Esophagus muscularis mucosa (tissue), 4 donors: Measurements from ENCODE around the gene RANBP3. TPM values are rescaled to one million over a fixed set of nuclear protein-coding genes. Genes with fewer than 3 reads are reported as not detected.
A peak's percentile ranks its signal among the peaks of the same experiment; 100 is the strongest.

ENCODE experiments used
- DNase-seq: peaks from one replicate; pipeline ENCODE4 v3.0.0-alpha.2; 2017; ENCODE audit errors: extremely low spot score
- H3K27ac ChIP-seq, 4 donors: fragments of 200-600 bp; sonication (generic); replicated peaks in 1 of 4; 1 replicate in 3 of 4; 2 replicates in 1 of 4; pipeline ENCODE4 v1.5.1; 2016 to 2019; ENCODE audit warnings: mild to moderate bottlenecking in 1 of 4
- H3K27me3 ChIP-seq, 4 donors: fragments of 200-600 bp; sonication (generic); one replicate each; pipeline versions ENCODE4 v1.5.1 to v1.6.0; 2016 to 2019
- H3K36me3 ChIP-seq, 4 donors: fragments of 200-600 bp; sonication (generic); one replicate each; pipeline ENCODE4 v1.5.1; 2016 to 2019
- H3K4me1 ChIP-seq, 4 donors: fragments of 200-600 bp; sonication (generic); one replicate each; pipeline ENCODE4 v1.5.1; 2016 to 2019
- H3K4me3 ChIP-seq, 4 donors: fragments of 200-600 bp; sonication (generic); 1 replicate in 2 of 4; 2 replicates in 2 of 4; pipeline ENCODE4 v1.5.1; 2016 to 2019; ENCODE audit warnings: mild to moderate bottlenecking in 4 of 4, moderate library complexity in 1 of 4
- H3K9me3 ChIP-seq, 4 donors: fragments of 200-600 bp; sonication (generic); 1 replicate in 3 of 4; 2 replicates in 1 of 4; pipeline ENCODE4 v1.5.1; 2016 to 2019
- EP300 ChIP-seq: sonication (generic); formaldehyde crosslinking; IDR thresholded peaks from one replicate; pipeline ENCODE4 v1.6.1; 2017; ENCODE audit warnings: antibody characterized with exemption
- POLR2A ChIP-seq: fragments of 450-650 bp; IDR thresholded peaks from one replicate; pipeline ENCODE4 v1.6.1; 2017; ENCODE audit warnings: antibody characterized with exemption, moderate library complexity, mild to moderate bottlenecking, low read depth
- POLR2AphosphoS5 ChIP-seq, 2 donors: sonication (generic); formaldehyde crosslinking; IDR thresholded peaks; one replicate each; pipeline ENCODE4 v1.6.1; 2017; ENCODE audit warnings: antibody characterized with exemption in 2 of 2
- WGBS: methylation state at CpG from one replicate; pipeline ENCODE4 v1.1.5; 2018; 5-methylcytosine and 5-hydroxymethylcytosine counted together
- intact Hi-C: fragments of 100-400 bp; cut with DNase I; formaldehyde crosslinking; loops from one replicate; pipeline ENCODE4 v1.15.1; 2023
- total RNA-seq, 4 donors: library from RNA; depleted of rRNA; stranded (reverse); fragments of >200 nt; gene quantifications; one replicate each; pipeline versions ENCODE4 v1.1.0 to v1.2.1, GENCODE V29; 2016
- TF ChIP-seq, protein P1 (sequence below), 3 experiments: fragments of 200-600 bp in 2 of 3; fragments of 450-650 bp in 1 of 3; sonication (generic) in 2 of 3; IDR thresholded peaks; one replicate each; pipeline ENCODE4 v1.5.1; 2017 to 2019; ENCODE audit warnings: antibody characterized with exemption in 3 of 3, mild to moderate bottlenecking in 2 of 3, moderate library complexity in 1 of 3

Gene RANBP3
- total RNA-seq, 4 donors from 2014 or later = 92.2 to 127 (median 102) TPM

DNA sequence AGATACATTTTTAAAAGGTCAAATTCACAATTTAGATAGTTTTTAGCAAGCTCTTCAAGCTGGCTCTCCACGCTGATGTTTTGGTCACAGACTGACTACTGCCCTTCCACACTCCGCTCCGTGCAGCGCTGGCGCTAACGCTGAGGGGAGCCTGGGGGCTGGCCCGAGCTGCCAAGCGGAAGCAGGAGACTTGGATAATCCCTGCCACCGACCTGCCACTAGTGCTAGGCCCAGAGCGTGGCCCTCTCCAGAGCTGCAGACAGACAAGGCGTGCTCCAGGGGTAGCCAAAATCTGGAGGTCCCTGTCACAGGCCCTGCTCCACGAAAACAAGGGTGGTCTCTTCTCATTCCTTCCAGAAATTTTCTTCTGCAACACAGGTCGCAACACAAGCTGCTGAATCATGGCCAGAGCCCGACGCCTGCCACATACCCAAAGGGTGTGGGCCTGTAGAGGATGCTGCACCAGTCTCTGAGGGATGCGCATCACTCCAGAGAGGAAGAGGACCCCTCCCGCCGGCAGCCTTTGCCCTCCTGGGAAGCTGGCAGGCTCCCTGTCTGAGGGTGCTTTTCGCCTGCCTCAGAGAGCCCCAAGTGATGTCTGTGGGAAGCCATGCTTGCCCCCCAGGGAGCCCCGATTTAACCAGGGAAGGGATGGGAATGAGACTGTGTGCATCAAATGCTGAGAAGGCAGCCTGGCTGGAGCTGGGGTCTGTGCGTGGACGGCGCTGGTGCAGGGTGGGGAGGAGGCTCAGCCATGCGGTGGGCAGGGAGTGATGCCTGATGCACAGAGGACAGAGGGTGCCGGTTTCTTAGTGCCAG, 42.3 kb downstream of the RANBP3 start:
- WGBS = 59% methylated on average over 25 of the region's 25 CpGs
- Histone ChIP-seq H3K4me3 (no peak overlapping the region), H3K4me1 (peaks cover 32 to 56% (median 50%) of the 10 kb centered on the region in 4 donors), H3K27ac (peak overlapping the region; percentile 53 to 72 (median 66)), H3K27me3 (no peaks in the 10 kb centered on the region), H3K9me3 (no peaks in the 10 kb centered on the region), H3K36me3 (peaks cover 18 to 84% (median 64%) of the 10 kb centered on the region in 4 donors)
- intact Hi-C loops = no loop called here
- TF ChIP-seq, protein P1, sequence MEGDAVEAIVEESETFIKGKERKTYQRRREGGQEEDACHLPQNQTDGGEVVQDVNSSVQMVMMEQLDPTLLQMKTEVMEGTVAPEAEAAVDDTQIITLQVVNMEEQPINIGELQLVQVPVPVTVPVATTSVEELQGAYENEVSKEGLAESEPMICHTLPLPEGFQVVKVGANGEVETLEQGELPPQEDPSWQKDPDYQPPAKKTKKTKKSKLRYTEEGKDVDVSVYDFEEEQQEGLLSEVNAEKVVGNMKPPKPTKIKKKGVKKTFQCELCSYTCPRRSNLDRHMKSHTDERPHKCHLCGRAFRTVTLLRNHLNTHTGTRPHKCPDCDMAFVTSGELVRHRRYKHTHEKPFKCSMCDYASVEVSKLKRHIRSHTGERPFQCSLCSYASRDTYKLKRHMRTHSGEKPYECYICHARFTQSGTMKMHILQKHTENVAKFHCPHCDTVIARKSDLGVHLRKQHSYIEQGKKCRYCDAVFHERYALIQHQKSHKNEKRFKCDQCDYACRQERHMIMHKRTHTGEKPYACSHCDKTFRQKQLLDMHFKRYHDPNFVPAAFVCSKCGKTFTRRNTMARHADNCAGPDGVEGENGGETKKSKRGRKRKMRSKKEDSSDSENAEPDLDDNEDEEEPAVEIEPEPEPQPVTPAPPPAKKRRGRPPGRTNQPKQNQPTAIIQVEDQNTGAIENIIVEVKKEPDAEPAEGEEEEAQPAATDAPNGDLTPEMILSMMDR (IDR thresholded peaks at IDR 0.05) = no peak
- TF ChIP-seq POLR2A = no peak
- no peak for TF ChIP-seq EP300
- TF ChIP-seq POLR2AphosphoS5 (IDR thresholded peaks at IDR 0.05) = no peak
- DNase-seq = no peak

DNA sequence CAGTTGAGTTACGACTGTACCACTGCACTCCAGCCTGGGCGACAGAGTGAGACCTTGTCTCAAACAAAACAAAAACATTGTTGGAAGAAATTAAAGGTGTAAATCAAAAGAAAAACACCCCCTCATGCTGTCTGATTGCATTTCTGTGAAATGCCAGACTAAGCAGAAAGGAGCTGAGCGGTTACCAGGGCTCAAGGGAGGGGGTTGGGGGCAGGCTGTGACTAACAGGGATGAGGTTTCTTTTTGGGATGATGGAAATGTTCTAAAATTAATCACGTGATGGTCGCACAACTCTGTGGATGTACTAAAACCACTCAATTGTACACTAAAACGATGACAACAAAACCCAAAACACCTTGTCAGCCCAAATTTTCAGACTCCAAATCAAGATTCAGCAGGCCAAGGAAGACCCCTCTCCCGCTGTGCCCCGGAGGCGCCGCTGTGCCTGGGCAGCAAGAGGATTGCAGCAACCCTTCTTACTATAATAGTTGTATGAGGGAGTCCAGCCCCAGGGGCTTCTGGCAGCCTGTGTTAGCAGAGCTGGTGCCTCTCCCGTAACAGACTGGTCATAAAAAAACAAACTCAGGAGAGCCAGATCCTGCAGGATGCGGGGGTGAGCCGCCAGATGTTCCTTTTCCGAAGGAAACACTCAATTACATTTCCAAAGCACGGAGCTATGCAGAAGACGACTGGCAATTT, 43.0 kb downstream of the RANBP3 start:
- WGBS = 50% methylated on average over 12 of the region's 16 CpGs
- TF ChIP-seq POLR2A = no peak
- peak in 1 of 2 donors; percentile 10 for TF ChIP-seq POLR2AphosphoS5 (IDR thresholded peaks at IDR 0.05)
- no peak for TF ChIP-seq EP300
- TF ChIP-seq, protein P1 (IDR thresholded peaks at IDR 0.05) = no peak
- intact Hi-C loops = no loop called here
- Histone ChIP-seq H3K36me3 (peaks cover 13 to 84% (median 63%) of the 10 kb centered on the region in 4 donors), H3K27ac (peak overlapping the region; percentile 53 to 72 (median 66)), H3K4me3 (peak overlapping the region in 1 of 4 donors; percentile 3), H3K4me1 (peaks cover 28 to 51% (median 49%) of the 10 kb centered on the region in 4 donors), H3K9me3 (no peaks in the 10 kb centered on the region), H3K27me3 (no peaks in the 10 kb centered on the region)
- no peak for DNase-seq

DNA sequence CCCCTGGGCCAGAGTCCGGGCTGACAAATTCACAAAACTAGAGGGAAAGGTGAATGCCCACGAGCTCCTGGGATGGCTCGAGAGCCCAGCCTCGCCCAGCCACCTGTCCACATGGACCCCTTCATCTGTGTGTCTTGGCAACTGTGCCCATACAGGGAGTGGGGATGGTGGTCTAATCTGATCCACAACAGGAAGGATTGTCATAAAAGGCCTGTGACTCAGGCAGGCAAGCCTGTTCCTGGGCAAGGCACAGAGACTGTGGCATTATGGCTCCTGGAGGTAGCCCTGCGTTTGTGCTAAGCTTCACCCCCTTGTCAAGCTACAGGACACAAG, 43.9 kb downstream of the RANBP3 start:
- H3K36me3 ChIP-seq = peaks cover 18 to 84% (median 63%) of the 10 kb centered on the region in 4 donors
- WGBS = 61% methylated on average over 2 of the region's 5 CpGs

DNA sequence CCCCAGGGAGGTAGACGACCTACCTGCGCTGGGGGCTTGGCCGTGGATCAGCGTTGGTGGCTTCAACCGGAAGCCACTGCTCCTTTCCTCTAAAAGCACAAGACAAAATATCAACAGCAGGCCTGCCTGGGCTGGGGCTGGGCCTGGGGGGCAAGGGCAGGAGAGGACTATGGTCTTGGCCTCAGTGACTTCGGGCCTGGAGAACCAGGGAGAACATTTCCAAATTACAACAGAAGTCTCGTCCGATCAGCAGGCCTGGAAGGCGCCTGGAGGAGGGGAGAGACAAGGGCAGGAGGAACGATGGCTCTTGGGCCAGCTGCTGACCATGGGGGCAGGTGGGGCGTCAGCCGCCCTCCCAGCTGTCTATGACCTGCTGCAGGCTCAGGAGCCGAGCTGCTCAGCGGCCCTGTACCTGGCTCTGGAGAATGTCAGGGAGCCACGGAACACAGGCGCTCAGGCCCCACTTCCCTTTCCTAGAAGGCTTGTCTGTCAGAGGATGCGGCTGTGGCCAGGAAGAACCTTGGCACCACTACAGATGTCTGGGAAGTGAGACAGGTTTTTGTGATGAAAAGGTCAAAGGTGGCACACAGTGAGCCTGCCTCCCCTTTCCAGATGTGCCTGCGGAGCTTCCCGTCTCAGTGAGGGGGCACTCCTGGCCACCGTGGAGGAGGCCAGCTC, 44.4 kb downstream of the RANBP3 start:
- Histone ChIP-seq H3K4me3 (no peak overlapping the region), H3K27me3 (no peaks in the 10 kb centered on the region), H3K4me1 (peaks cover 28 to 56% (median 49%) of the 10 kb centered on the region in 4 donors), H3K9me3 (no peaks in the 10 kb centered on the region), H3K27ac (peak overlapping the region; percentile 53 to 72 (median 66)), H3K36me3 (peaks cover 18 to 86% (median 67%) of the 10 kb centered on the region in 4 donors)
- no peak for DNase-seq
- WGBS = 81% methylated on average over 9 of the region's 20 CpGs
- intact Hi-C loops = no loop called here
- TF ChIP-seq, protein P1 (IDR thresholded peaks at IDR 0.05) = no peak
- peak in 1 of 2 donors; percentile 46 for TF ChIP-seq POLR2AphosphoS5 (IDR thresholded peaks at IDR 0.05)

More for the DNA sequence above, 43.9 kb downstream of the RANBP3 start:
- H3K4me1 ChIP-seq = peaks cover 28 to 55% (median 49%) of the 10 kb centered on the region in 4 donors
- H3K27me3 ChIP-seq = no peaks in the 10 kb centered on the region
- no peaks in the 10 kb centered on the region for H3K9me3 ChIP-seq
- TF ChIP-seq, protein P1 (IDR thresholded peaks at IDR 0.05) = no peak
- TF ChIP-seq POLR2AphosphoS5 (IDR thresholded peaks at IDR 0.05) = no peak
- TF ChIP-seq POLR2A = no peak
- no peak for TF ChIP-seq EP300
- peak overlapping the region; percentile 53 to 72 (median 66) for H3K27ac ChIP-seq
- intact Hi-C loops = no loop called here
- no peak for DNase-seq
- no peak overlapping the region for H3K4me3 ChIP-seq
